ENCODE data around the gene SLC25A27. TPM values are rescaled to one million over a fixed set of nuclear protein-coding genes. Genes with fewer than 3 reads are reported as not detected.

SLC25A27 gene
- total and polyA plus RNA-seq, 2 experiments from 2014 or later, result 8.5 to 16.2 TPM

GRCh38 chr6:46628498-46628897, 24.3 kb upstream of the SLC25A27 start (continued):
- TF ChIP-seq ETS1 (IDR thresholded peaks at IDR 0.05) (no peak), CREB1 (CRISPR knock-in tag; IDR thresholded peaks at IDR 0.05; ENCODE audit: low read depth) (no peak), ZNF331 (CRISPR knock-in tag; IDR thresholded peaks at IDR 0.05; ENCODE audit: low read depth) (no peak)

- Mint-ChIP-seq H3K27ac (no peak overlapping the region), H3K27me3 (ENCODE audit: insufficient read depth, low read depth, poor library complexity) (no peaks in the 10 kb centered on the region), H3K36me3 (ENCODE audit: low read depth) (no peaks in the 10 kb centered on the region), H3K4me1 (peaks cover under 1% of the 10 kb centered on the region; the same call in 1 of the 3 replicates), H3K9me3 (no peaks in the 10 kb centered on the region; the same call in 2 of the 3 replicates), H3K4me3 (no peak overlapping the region)
- H3K4me1 ChIP-seq (ENCODE audit: insufficient read depth), result no peaks in the 10 kb centered on the region
- no peaks in the 10 kb centered on the region for H3F3A ChIP-seq (replicated peaks; ENCODE audit: low read depth)
- H3K79me2 ChIP-seq (replicated peaks; ENCODE audit: insufficient read depth), result no peaks in the 10 kb centered on the region
- no peak overlapping the region for H3K4me3 ChIP-seq
- H3K9me2 ChIP-seq (ENCODE audit: insufficient read depth), result no peaks in the 10 kb centered on the region
- ATAC-seq (no peak), DNase-seq (ENCODE audit: low spot score) (no peak)
- no peaks in the 10 kb centered on the region for H4K20me1 ChIP-seq (replicated peaks; ENCODE audit: insufficient read depth)
- H3K36me3 ChIP-seq (ENCODE audit: insufficient read depth), result no peaks in the 10 kb centered on the region
- no peak overlapping the region for H2AFZ ChIP-seq
- H3K27me3 ChIP-seq (ENCODE audit: insufficient read depth), result no peaks in the 10 kb centered on the region
- no peak overlapping the region for H3K27ac ChIP-seq (ENCODE audit: low read depth)
- TF ChIP-seq ZNF462 (CRISPR knock-in tag; IDR thresholded peaks at IDR 0.05), result no peak
- no peak for TF ChIP-seq ZNF331 (CRISPR knock-in tag; IDR thresholded peaks at IDR 0.05; ENCODE audit: low read depth)
- no peak for TF ChIP-seq ZNF114 (CRISPR knock-in tag; IDR thresholded peaks at IDR 0.05)
- TF ChIP-seq CREB1 (CRISPR knock-in tag; IDR thresholded peaks at IDR 0.05; ENCODE audit: low read depth), result no peak
- no peak for TF ChIP-seq JUNB (IDR thresholded peaks at IDR 0.05; ENCODE audit: unreplicated experiment)
- TF ChIP-seq EZH2phosphoT487 (IDR thresholded peaks at IDR 0.05; ENCODE audit: unreplicated experiment), result no peak
- TF ChIP-seq, protein P1, sequence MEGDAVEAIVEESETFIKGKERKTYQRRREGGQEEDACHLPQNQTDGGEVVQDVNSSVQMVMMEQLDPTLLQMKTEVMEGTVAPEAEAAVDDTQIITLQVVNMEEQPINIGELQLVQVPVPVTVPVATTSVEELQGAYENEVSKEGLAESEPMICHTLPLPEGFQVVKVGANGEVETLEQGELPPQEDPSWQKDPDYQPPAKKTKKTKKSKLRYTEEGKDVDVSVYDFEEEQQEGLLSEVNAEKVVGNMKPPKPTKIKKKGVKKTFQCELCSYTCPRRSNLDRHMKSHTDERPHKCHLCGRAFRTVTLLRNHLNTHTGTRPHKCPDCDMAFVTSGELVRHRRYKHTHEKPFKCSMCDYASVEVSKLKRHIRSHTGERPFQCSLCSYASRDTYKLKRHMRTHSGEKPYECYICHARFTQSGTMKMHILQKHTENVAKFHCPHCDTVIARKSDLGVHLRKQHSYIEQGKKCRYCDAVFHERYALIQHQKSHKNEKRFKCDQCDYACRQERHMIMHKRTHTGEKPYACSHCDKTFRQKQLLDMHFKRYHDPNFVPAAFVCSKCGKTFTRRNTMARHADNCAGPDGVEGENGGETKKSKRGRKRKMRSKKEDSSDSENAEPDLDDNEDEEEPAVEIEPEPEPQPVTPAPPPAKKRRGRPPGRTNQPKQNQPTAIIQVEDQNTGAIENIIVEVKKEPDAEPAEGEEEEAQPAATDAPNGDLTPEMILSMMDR (conservative IDR thresholded peaks at IDR 0.05; ENCODE audit: low read depth in 2 of 2), result no peak
- no peak for TF ChIP-seq POLR2AphosphoS5 (IDR thresholded peaks at IDR 0.05; ENCODE audit: low read depth)
- TF ChIP-seq NANOG (IDR thresholded peaks at IDR 0.05; ENCODE audit: borderline replicate concordance), result no peak
- H3K4me2 ChIP-seq, result no peak overlapping the region
Measured at GRCh38 chr6:46628976-46629375, 23.8 kb upstream of the SLC25A27 start.

Measured in GM23338 (cell line).